GM18499 (cell line): ENCODE measurements around the gene HLA-DQA1.
"Not testable (repeated sequence)": the region's sequence is repeated elsewhere in the genome, so short reads cannot be mapped to it uniquely, and the experiment has no call there.

Experiments
- ATAC-seq: cut with Tn5 transposase; IDR thresholded peaks from one replicate; pipeline ENCODE4 v1.9.1; 2021; ENCODE audit warnings: moderate number of reproducible peaks; ENCODE audit not compliant: insufficient read depth, unreplicated experiment

Gene HLA-DQA1

DNA sequence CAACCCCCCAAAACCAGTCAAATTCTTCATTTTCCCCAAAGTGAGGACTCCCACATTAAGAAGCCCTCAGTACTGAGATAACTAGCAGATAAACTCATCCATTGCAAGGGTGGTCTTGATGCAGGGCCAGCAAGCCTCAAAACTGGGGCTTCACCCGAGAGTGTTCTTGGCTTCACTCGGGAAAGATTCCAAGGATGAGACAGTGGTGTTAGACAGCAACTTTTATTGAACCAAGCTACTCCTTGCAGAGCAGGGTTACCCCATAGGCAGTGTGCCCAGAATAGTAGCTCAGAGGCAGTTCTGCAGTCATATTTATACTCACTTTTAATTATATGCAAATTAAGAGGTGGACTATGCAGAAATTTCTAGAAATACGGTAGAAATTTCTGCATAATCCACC lies 15.8 kb upstream of the HLA-DQA1 start:
- no peak for ATAC-seq

DNA sequence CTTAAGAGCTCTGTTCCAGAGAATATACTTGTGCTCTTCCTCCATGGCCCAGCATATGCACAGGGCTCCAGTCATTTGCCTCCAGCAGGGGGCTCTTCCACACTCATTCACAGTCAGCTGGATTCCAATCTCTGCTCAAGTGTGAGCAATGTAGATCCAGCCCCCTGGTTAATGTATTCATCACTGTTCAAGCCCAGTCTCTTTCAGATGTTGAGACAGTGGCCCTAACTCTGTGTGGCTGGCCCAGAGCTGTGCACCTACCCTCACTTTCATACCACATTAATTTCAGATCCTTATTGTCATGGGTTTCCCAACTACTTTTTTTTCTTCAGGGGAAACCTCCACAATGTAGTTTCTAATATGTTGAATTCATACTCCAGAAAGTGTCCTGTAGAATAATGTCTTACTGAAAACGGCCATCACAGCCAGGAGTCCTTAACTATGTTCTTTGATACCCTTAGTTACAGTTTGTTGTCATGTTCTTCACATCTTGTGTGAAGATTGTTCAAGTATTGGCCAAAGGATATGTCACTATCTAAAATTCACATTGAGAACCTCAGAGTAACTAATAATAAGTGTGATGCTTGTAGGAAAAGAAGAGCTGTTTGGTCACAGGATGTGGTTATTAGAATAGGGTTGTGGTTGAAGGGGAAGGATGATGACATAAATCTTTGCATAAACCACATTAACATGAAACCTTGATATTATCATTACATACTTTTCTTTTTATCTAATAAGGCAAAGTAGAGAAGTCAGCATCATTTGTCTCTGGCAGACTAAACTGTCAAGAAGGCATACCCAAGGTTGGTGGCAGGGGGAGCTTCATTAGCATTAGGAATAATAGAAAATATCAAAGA lies 14.4 kb upstream of the HLA-DQA1 start:
- peak; percentile 61 for ATAC-seq

GRCh38 chr6:32623693-32624092 lies 13.5 kb upstream of the HLA-DQA1 start:
- ATAC-seq, result no peak

GRCh38 chr6:32624565-32624964 lies 12.6 kb upstream of the HLA-DQA1 start:
- no peak for ATAC-seq

DNA sequence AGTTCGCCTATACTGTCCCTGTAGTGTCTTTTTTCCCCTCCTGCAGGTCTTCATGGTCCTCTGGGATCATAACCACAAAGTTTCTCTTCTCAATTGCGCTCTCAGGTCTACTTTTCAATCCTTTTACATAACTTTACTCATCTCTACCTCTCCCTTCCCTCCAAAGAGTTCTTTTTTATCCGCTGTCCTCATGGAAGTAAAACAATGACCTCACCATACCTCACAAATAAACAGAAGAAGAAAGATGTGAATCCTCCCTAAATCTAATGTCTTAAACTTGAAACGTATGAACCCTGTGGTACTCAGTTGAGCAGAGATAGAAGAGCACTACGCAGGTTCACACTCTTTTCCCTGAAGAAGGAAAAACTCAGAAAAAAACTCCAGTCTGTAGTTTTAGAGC lies 12.1 kb upstream of the HLA-DQA1 start:
- ATAC-seq, result no peak

GRCh38 chr6:32627249-32627648 lies 10.0 kb upstream of the HLA-DQA1 start:
- ATAC-seq, result no peak

DNA sequence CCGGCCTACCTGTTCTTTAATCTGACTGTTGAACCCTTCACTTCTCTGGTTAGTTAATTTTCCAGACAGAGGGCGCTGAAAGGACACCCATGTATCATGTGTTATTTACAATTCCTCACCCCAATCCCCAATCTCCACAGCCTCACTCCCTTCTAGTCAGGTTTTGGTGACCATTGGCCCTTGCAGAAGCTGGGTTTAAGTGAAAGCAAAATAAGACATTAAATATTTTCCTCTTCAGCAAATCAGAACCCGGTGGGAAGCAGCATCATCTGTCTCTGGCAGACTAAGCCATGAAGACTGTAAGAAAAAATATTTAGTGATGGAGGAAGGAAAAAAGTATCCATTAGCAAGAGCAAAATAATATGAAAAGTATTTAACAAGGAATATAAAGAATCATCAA lies 9.4 kb upstream of the HLA-DQA1 start:
- no peak for ATAC-seq

GRCh38 chr6:32629793-32630192 lies 7.4 kb upstream of the HLA-DQA1 start:
- ATAC-seq, result not testable (repeated sequence)

- ATAC-seq, result no peak
Measured at GRCh38 chr6:32635526-32636123, 1.6 kb upstream of the HLA-DQA1 start.

- ATAC-seq, result no peak
Measured at GRCh38 chr6:32637883-32638282, 677 bp downstream of the HLA-DQA1 start.

- no peak for ATAC-seq
Measured at GRCh38 chr6:32638532-32639219, 1.5 kb downstream of the HLA-DQA1 start.

DNA sequence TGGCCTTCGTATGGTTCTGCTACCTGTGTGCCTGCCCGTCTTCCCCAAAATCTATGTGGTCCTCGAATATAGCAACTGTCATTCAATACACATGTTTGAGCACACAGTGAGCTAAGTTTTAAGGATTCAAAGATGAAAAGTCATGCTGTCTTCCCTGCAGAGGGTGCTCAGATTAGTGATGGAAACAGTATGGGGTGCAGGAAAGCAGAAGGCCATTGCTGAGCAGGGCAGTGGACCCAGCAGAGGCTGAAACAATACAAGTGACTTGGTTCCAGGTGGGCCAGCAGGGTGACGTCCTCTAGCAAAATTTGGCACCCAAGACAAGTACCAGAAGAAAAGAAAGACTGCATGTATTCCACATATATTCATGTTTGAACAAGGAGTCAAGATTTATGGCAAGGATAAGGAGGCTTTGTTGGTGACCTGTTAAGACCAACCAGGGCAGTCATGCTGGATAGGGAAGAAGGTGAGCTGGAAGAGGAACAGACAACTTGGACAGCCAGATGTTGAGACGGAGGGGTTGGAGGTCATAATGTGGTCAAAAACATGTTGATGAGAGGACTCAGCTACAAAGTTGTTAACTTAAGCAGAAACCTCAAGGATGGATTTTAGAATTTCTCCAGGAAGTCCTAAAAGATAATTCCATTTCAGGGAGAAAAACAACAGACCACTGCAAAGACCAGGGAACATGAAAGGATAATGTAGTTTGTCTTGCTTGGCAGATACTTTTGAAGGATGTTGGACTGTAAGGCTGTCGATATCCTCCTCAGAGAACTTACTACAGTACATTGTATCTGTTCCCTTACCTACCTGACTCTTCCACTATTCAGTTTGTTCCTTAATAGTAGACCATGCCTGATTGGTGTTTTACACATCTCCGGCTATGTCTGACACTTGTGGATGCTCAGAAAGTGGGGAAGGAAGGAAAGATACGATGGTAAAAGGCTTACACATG lies 2.5 kb downstream of the HLA-DQA1 start:
- no peak for ATAC-seq

DNA sequence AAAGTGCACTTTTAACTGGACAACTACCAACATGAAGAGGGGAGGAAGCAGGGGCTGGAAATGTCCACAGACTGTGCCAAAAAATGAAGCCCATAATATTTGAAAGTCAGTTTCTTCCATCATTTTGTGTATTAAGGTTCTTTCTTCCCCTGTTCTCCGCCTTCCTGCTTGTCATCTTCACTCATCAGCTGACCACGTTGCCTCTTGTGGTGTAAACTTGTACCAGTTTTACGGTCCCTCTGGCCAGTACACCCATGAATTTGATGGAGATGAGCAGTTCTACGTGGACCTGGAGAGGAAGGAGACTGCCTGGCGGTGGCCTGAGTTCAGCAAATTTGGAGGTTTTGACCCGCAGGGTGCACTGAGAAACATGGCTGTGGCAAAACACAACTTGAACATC lies 3.9 kb downstream of the HLA-DQA1 start:
- ATAC-seq, result no peak

GRCh38 chr6:32641785-32642719 lies 4.8 kb downstream of the HLA-DQA1 start:
- ATAC-seq, result not testable (repeated sequence)

DNA sequence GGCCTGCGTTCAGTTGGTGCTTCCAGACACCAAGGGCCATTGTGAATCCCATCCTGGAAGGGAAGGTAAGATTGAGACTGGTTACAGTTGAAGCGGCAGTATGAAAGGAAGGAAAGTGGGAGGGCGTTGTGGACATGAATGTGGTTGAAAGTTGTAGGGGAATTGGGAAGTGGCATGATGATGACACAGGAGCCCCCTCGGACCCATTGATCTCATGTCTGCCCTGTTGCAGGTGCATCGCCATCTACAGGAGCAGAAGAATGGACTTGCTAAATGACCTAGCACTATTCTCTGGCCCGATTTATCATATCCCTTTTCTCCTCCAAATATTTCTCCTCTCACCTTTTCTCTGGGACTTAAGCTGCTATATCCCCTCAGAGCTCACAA lies 5.5 kb downstream of the HLA-DQA1 start:
- no peak for ATAC-seq

DNA sequence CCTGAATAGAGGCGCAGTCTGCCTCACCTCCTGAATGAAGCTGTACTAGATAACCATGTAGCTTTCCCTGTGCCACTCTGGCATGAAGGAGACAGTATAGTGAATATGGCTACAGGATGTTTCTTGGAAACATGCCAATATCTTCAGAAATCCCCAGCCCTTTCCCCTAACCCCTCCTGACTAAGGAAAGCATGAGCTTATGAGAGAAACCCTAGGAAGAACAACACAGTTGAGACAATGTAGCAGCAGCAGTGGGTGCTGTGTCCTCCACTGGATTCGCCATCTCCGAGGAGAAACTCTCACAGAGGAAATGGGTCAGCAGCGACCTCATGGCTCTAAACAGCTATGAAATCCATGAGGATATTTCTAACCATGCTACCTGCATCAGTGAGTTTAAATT lies 6.7 kb downstream of the HLA-DQA1 start:
- ATAC-seq, result no peak

GRCh38 chr6:32645047-32645703 lies 8.0 kb downstream of the HLA-DQA1 start:
- ATAC-seq, result no peak

GRCh38 chr6:32655203-32655710 lies 18.1 kb downstream of the HLA-DQA1 start:
- ATAC-seq, result no peak
